Left renal pelvis (tissue), 4 donors: ENCODE results near the gene TSPAN11. TPM values are rescaled to one million over a fixed set of nuclear protein-coding genes. Genes with fewer than 3 reads are reported as not detected.

Source experiments
- DNase-seq, 4 donors: peaks; one replicate each; pipeline ENCODE4 v3.0.0-alpha.2; 2013; ENCODE audit warnings: low read depth in 4 of 4, low spot score in 3 of 4
- polyA plus RNA-seq, 4 donors: library from polyadenylated mRNA; unstranded; fragments of 120-200 nt; gene quantifications; one replicate each; pipeline ENCODE4 v1.2.1, GENCODE V29; 2013; ENCODE audit not compliant: insufficient read length in 4 of 4

Gene TSPAN11
- polyA plus RNA-seq, 4 donors: 2.8 to 6.1 (median 4.8) TPM

DNA sequence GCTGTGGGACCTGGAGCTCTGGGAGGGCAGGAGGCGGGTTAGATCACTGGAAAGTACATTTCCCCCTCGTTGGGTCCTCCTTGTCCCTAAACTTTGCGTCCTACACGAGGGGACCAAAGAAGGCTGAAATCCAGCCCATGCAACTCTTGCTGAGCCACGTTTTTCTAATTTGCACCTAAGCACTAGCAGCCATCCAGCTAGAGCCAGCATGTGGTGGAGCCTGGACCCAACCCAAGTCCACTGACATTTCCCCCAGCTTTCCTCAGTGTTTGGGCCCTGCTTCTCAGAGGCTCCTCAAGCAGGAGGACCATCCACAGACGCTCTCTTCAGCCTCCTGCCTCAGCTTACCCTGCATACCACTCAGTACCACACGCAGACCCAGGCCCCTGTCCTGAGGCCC is 49.7 kb downstream of the TSPAN11 start:
- DNase-seq: no peak

GRCh38 chr12:30977124-30977523 is 50.6 kb downstream of the TSPAN11 start:
- no peak for DNase-seq

- no peak for DNase-seq
These were observed 51.2 kb downstream of the TSPAN11 start for GRCh38 chr12:30977537-30978349.

- DNase-seq: peak in 1 of 4 donors; percentile 16
These were observed 52.1 kb downstream of the TSPAN11 start for GRCh38 chr12:30978639-30979038.

DNA sequence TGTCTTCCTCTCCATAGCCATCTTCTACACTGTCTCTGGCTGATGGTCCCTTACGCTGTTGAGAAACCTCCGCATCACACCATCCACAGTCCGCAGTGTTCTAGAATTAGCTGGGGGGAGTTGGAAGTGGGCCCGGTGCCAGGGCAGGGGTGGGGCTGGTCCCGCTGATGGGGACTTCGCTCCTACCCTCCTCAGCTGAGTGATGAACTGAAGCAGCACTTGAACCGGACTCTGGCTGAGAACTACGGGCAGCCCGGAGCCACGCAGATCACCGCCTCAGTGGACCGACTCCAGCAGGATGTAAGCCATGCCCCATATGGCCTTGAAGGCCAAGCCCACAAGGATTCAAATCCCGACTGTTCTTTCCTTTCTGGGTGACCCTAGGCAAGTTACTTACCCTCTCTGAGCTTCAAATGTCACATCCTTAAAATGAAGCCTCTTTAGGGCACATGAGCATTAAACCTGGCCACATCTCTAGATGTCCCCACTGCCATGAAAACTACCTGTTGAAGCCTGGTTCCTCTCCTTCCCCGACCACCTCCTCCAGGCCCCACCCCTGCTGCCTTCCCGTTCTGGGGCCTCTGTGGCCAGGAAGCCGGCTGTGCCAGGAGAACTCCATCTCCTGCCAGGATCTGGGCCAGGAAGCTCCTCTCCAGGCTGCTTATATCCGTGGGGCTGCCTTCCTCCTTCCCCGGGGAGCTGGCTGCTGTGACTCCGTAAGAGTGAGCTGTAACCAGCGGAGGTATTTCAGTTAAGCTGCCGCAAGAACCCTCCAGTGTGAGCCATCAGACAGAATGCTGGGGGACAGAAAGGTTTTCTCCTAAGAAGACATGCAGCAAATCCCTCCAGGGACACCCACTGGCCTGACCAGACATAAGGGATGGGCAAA is 53.1 kb downstream of the TSPAN11 start:
- no peak for DNase-seq

GRCh38 chr12:30980955-30981662 is 54.6 kb downstream of the TSPAN11 start:
- DNase-seq: no peak

DNA sequence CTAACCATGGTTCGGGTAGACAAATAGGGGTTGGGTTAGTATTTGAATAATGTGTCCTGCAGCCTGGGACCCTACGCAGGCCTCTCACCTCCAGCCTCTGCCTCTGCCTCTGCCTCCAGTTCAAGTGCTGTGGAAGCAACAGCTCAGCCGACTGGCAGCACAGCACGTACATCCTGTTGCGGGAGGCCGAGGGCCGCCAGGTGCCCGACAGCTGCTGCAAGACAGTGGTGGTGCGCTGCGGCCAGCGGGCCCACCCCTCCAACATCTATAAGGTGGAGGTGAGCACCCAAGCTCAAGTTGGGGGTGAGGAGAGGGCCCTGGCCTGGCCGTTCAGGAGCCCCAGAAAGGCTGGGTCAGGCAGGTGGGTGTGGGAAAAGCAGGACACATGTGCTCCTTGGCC is 55.9 kb downstream of the TSPAN11 start:
- DNase-seq: no peak

GRCh38 chr12:30985814-30986452 is 59.4 kb downstream of the TSPAN11 start:
- DNase-seq: peak in 2 of 4 donors; percentile 27

GRCh38 chr12:30988086-30988485 is 61.5 kb downstream of the TSPAN11 start:
- no peak for DNase-seq

DNA sequence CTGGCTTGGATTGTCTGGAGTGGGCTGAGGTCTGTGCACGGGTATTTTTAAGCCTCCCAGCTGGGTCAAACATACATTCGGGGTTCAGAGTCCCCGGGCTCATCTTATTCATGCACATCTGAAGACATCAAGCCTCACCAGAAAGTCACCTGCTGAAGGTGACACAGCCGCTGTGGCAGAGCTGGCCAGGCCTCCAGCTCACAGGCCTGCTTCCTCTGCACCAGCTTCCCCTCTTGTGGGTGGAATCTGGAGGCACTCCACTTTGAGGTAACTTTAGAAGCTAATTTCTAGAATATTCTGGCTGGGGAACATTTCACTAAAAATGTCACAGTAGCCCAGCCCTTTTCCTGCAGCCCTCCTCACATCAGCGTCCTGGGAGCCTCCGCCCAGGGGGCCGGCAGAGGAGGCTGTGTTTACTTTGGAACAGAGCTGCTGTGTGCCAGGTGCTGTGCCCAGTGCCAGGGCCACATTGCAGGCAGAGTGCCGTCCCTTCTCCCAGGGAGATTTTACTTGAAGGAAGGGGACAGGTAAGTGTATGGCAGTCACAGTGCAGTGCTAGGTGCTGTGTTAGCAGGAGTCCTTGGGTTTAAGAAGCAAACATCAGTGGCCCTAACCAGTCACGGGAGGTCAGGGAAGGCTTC is 62.2 kb downstream of the TSPAN11 start:
- no peak for DNase-seq

DNA sequence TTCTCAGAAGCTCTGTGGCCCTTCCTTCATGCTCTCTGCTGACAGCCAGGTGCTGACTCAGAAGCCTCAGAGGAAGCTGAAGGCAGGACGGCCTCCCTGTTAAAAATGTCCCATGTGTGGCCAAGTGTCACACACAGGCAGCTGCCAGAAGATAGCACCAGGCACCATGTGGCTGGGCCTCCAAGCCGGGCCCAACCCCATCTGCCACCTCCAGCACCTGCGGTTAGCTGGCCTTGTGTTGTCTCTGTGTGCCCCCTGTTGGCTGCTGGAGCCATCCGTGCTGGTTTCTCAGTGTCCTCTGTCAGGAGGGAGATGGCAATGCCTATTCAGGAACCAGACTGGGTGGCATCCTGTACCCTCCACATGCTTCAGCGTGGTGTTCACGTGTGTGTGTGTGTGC is 63.2 kb downstream of the TSPAN11 start:
- no peak for DNase-seq

- no peak for DNase-seq
These were observed 63.8 kb downstream of the TSPAN11 start for GRCh38 chr12:30990316-30990715.

DNA sequence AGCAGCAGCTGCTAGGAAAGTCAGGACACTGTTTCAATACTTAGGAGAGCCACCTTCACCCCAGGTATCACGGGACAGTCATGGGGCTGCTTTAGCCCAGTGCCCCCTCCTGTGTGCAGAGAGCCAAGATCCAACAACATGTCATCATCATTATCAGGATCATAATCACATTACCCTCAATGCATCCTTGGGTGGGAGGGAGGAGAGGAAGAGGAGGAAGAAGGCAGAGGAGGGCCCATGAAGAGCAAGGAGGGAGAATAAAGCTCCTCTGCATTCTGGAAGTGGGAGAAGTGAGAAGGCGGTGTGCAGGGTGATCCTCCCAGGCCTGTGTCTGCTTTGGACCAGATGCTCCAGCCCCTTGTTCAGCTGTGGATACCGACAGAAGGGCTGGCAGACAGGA is 64.2 kb downstream of the TSPAN11 start:
- no peak for DNase-seq

GRCh38 chr12:30991466-30991865 is 64.9 kb downstream of the TSPAN11 start:
- DNase-seq: no peak

DNA sequence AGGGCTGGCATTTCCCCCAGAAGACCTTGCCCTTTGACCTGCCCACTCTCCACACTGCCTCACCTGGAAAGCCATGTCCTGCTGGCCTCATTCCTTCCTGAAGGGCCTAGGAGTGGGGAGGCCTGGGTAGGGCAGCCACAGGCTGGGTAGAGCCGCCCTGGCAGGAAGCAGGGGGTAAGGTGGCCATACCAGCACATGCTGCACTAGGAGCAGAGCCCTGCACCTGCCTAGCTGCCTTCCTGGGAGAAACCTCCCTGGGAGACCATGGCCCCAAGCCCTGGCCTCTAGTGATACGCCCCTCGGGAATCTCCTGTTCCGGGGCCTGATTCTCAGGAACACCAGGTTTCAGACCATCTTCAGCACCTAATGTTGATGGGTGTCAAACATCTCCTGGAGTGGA is 65.8 kb downstream of the TSPAN11 start:
- no peak for DNase-seq

DNA sequence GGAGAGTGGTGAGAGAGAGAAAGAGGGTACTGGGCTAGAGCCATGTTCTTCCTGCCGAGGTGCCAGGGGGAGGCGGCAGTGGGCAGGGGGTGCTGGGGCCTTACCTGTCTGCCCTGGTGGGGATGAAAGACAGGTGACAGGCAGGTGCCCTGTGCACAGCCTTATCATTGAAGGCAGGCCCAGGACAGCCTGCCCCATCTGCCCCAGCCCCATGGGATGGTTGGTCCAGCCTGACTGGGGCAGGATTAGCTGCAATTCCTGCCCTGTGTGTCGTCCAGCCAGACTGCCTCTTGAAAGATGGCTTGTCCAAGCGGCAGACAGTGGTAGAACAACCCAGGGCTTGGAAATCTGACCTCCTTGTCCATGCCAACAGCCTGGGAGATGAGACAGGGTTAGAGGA is 67.2 kb downstream of the TSPAN11 start:
- DNase-seq: no peak

DNA sequence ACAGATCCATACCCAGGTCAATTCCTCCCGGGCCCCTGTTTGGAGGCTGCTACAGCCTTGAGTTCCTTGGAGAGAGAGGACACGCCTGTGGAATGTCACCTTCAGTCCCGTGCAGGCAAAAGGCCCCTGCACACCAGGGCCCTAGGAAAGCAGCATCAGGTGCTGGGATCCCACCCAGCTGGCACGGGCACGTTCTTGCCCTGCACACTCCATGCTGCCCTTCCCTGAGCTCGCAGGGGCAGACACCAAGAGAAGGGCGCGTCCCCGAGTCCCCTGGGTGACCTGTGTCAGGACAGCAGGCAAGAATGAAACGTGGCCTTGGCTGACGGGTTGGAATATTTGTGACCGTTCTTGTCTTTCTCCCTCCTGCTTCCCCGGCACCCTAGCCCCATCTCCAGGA is 67.7 kb downstream of the TSPAN11 start:
- no peak for DNase-seq

- DNase-seq: no peak
These were observed 69.7 kb downstream of the TSPAN11 start for GRCh38 chr12:30996255-30996654.

GRCh38 chr12:30996752-30997151 is 70.2 kb downstream of the TSPAN11 start:
- DNase-seq: no peak
